OCI-LY3 (cell line): ENCODE results near the gene ZNF862.

Experiments used
- EZH2phosphoT487 ChIP-seq: fragments of 200-600 bp; shearing (Covaris generic); IDR thresholded peaks from 2 replicates; pipeline ENCODE4 v1.6.1; 2018; ENCODE audit warnings: antibody characterized with exemption, mixed run types, low read depth
- TF ChIP-seq, protein P1 (sequence below): fragments of 200-600, 300-600 bp; sonication (generic); IDR thresholded peaks from 2 replicates; pipeline ENCODE4 v1.5.1; 2014; ENCODE audit warnings: antibody characterized with exemption, low read length, low read depth

- TF ChIP-seq, protein P1, sequence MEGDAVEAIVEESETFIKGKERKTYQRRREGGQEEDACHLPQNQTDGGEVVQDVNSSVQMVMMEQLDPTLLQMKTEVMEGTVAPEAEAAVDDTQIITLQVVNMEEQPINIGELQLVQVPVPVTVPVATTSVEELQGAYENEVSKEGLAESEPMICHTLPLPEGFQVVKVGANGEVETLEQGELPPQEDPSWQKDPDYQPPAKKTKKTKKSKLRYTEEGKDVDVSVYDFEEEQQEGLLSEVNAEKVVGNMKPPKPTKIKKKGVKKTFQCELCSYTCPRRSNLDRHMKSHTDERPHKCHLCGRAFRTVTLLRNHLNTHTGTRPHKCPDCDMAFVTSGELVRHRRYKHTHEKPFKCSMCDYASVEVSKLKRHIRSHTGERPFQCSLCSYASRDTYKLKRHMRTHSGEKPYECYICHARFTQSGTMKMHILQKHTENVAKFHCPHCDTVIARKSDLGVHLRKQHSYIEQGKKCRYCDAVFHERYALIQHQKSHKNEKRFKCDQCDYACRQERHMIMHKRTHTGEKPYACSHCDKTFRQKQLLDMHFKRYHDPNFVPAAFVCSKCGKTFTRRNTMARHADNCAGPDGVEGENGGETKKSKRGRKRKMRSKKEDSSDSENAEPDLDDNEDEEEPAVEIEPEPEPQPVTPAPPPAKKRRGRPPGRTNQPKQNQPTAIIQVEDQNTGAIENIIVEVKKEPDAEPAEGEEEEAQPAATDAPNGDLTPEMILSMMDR, result no peak
- TF ChIP-seq EZH2phosphoT487, result no peak
Observed at GRCh38 chr7:149837564-149838223, 481 bp upstream of the ZNF862 start.
